IMR-90 (cell line): ENCODE data around the gene TMEM256. TPM values are rescaled to one million over a fixed set of nuclear protein-coding genes. Genes with fewer than 3 reads are reported as not detected.

ENCODE experiments used
- ATAC-seq: fragments of 200-7000 bp; cut with Tn5 transposase; 2 replicates; pipeline ENCODE4 v1.9.1; 2020; ENCODE audit warnings: low read depth, mild to moderate bottlenecking, moderate library complexity
- BruUV-seq: library from RNA; stranded (reverse); fragments of 400-500 nt; replicated peaks from 2 replicates; lab custom pipeline; 2021; lab: Mats Ljungman, UMichigan
- CTCF ChIA-PET: fragments of 300-600 bp; formaldehyde crosslinking; extraction: SDS; loops from one replicate; lab custom pipeline; 2021; ENCODE audit warnings: antibody characterized with exemption; lab: Yijun Ruan, JAX
- POLR2A ChIA-PET: fragments of 300-600 bp; sonication (Branson Sonifier 250); formaldehyde crosslinking; loops from one replicate; lab custom pipeline; 2022; ENCODE audit warnings: antibody characterized with exemption; ENCODE audit not compliant: unreplicated experiment; lab: Charles Lee
- DNase-seq: peaks from one replicate; pipeline ENCODE4 v3.0.0; 2013
- H2AFZ ChIP-seq: replicated peaks from 2 replicates; pipeline ENCODE3; 2013; ENCODE audit warnings: low read length, mild to moderate bottlenecking; ENCODE audit not compliant: poor library complexity
- H2AK5ac ChIP-seq: 2 replicates; pipeline ENCODE4 v1.6.1; 2013; ENCODE audit warnings: low read depth, low read length, inconsistent platforms
- H2AK9ac ChIP-seq: replicated peaks from 2 replicates; pipeline ENCODE3; 2013; ENCODE audit warnings: mild to moderate bottlenecking, low read depth, low read length, moderate library complexity; ENCODE audit not compliant: poor library complexity
- H2BK120ac ChIP-seq: 2 replicates; pipeline ENCODE4 v1.6.1; 2013; ENCODE audit warnings: low read depth, low read length, inconsistent platforms
- H2BK15ac ChIP-seq: 3 replicates; pipeline ENCODE4 v1.6.1; 2013; ENCODE audit warnings: low read depth, low read length, inconsistent platforms
- H2BK20ac ChIP-seq: 2 replicates; pipeline ENCODE4 v1.6.1; 2013; ENCODE audit warnings: low read depth, mild to moderate bottlenecking, inconsistent platforms, low read length, moderate library complexity
- H2BK5ac ChIP-seq: 2 replicates; pipeline ENCODE4 v1.6.1; 2013; ENCODE audit warnings: mild to moderate bottlenecking, low read depth, low read length, inconsistent platforms; ENCODE audit not compliant: poor library complexity, severe bottlenecking
- H3K14ac ChIP-seq: replicated peaks from 2 replicates; pipeline ENCODE4 v1.6.1; 2013; ENCODE audit warnings: low read depth, low read length, inconsistent platforms
- H3K18ac ChIP-seq: 2 replicates; pipeline ENCODE4 v1.6.1; 2013; ENCODE audit warnings: low read depth, low read length, control low read depth
- H3K23ac ChIP-seq: 2 replicates; pipeline ENCODE4 v1.6.1; 2013; ENCODE audit warnings: low read depth, low read length, inconsistent platforms
- H3K27ac ChIP-seq: 2 replicates; pipeline ENCODE4 v1.5.1; 2013; ENCODE audit warnings: mild to moderate bottlenecking, control low read depth, low read length; ENCODE audit not compliant: insufficient read depth
- H3K27me3 ChIP-seq: 2 replicates; pipeline ENCODE4 v1.6.1; 2013; ENCODE audit warnings: low read length; ENCODE audit not compliant: control insufficient read depth, insufficient read depth
- H3K36me3 ChIP-seq: 2 replicates; pipeline ENCODE4 v1.6.1; 2013; ENCODE audit warnings: low read length, mixed read lengths; ENCODE audit not compliant: control insufficient read depth, insufficient read depth
- H3K4ac ChIP-seq: 2 replicates; pipeline ENCODE4 v1.6.1; 2013; ENCODE audit warnings: low read depth, low read length, inconsistent platforms
- H3K4me1 ChIP-seq: 2 replicates; pipeline ENCODE4 v1.6.1; 2013; ENCODE audit warnings: low read length, mixed read lengths; ENCODE audit not compliant: control insufficient read depth, insufficient read depth
- H3K4me2 ChIP-seq: 2 replicates; pipeline ENCODE4 v1.6.1; 2013; ENCODE audit warnings: low read depth, mild to moderate bottlenecking, control low read depth, low read length, moderate library complexity
- H3K4me3 ChIP-seq: 2 replicates; pipeline ENCODE4 v1.5.1; 2013; ENCODE audit warnings: low read depth, mild to moderate bottlenecking, control low read depth, low read length, moderate library complexity; ENCODE audit not compliant: insufficient read depth
- H3K56ac ChIP-seq: 2 replicates; pipeline ENCODE4 v1.6.1; 2013; ENCODE audit warnings: low read length, inconsistent platforms; ENCODE audit not compliant: insufficient read depth; ENCODE audit errors: extremely low read depth
- H3K79me1 ChIP-seq, 2 experiments: 2 replicates each; pipeline ENCODE4 v1.6.1; 2013; ENCODE audit warnings: low read length in 2 of 2, inconsistent platforms in 1 of 2, low read depth in 1 of 2
- H3K9ac ChIP-seq: 2 replicates; pipeline ENCODE4 v1.6.1; 2013; ENCODE audit warnings: low read depth, low read length, control low read depth
- H3K9me1 ChIP-seq: 2 replicates; pipeline ENCODE4 v1.6.1; 2013; ENCODE audit warnings: low read length, inconsistent platforms; ENCODE audit not compliant: insufficient read depth
- H3K9me3 ChIP-seq: 2 replicates; pipeline ENCODE4 v1.6.1; 2013; ENCODE audit warnings: low read length; ENCODE audit not compliant: control insufficient read depth, insufficient read depth
- H4K20me1 ChIP-seq: 2 replicates; pipeline ENCODE4 v1.6.1; 2013; ENCODE audit warnings: low read length, inconsistent platforms; ENCODE audit not compliant: insufficient read depth
- H4K5ac ChIP-seq: 2 replicates; pipeline ENCODE4 v1.6.1; 2013; ENCODE audit warnings: mild to moderate bottlenecking, low read depth, low read length, control low read depth
- H4K8ac ChIP-seq, 2 experiments: 2 replicates each; pipeline ENCODE4 v1.6.1; 2013; ENCODE audit warnings: low read depth in 2 of 2, low read length in 2 of 2, control low read depth in 1 of 2, inconsistent platforms in 1 of 2
- H4K91ac ChIP-seq: 2 replicates; pipeline ENCODE4 v1.6.1; 2013; ENCODE audit warnings: low read depth, low read length, inconsistent platforms; ENCODE audit not compliant: insufficient read depth
- BHLHE40 ChIP-seq: fragments of 150-350 bp; IDR thresholded peaks from 2 replicates; pipeline ENCODE4 v1.6.1; 2016; ENCODE audit warnings: mild to moderate bottlenecking, low read depth, low read length
- CHD1 ChIP-seq: IDR thresholded peaks from 2 replicates; pipeline ENCODE4 v1.6.1; 2012; ENCODE audit warnings: low read depth, low read length, improper control_type of control experiment
- FOS ChIP-seq: fragments of 150-350 bp; IDR thresholded peaks from 2 replicates; pipeline ENCODE4 v1.6.1; 2016; ENCODE audit warnings: low read depth, low read length
- MAZ ChIP-seq: IDR thresholded peaks from 2 replicates; pipeline ENCODE4 v1.6.1; 2012; ENCODE audit warnings: low read depth, mild to moderate bottlenecking, low read length, improper control_type of control experiment, moderate library complexity, borderline replicate concordance
- MXI1 ChIP-seq: IDR thresholded peaks from 2 replicates; pipeline ENCODE4 v1.6.1; 2012; ENCODE audit warnings: low read depth, mild to moderate bottlenecking, low read length, moderate library complexity, borderline replicate concordance
- SMC3 ChIP-seq: fragments of 150-350 bp; IDR thresholded peaks from 2 replicates; pipeline ENCODE4 v1.6.1; 2016; ENCODE audit warnings: low read depth, mild to moderate bottlenecking, antibody characterized with exemption, low read length, moderate library complexity
- USF2 ChIP-seq: fragments of 150-350 bp; IDR thresholded peaks from 2 replicates; pipeline ENCODE4 v1.6.1; 2017; ENCODE audit warnings: mild to moderate bottlenecking, antibody characterized with exemption, low read length, low read depth
- WGBS, 2 experiments: methylation state at CpG; one replicate each; pipeline versions ENCODE4 v1.1.5 to v1.1.7; 2013; ENCODE audit warnings: missing lambda C conversion rate in 2 of 2; ENCODE audit not compliant: insufficient read length in 1 of 2; ENCODE audit errors: extremely low coverage in 2 of 2; 5-methylcytosine and 5-hydroxymethylcytosine counted together
- dilution Hi-C: fragments of 300-500 bp; cut with HindIII; formaldehyde crosslinking; loops from one replicate; pipeline ENCODE4 v1.14.3; 2018; ENCODE audit warnings: low sequenced_read_pairs; ENCODE audit not compliant: unreplicated experiment
- in situ Hi-C: fragments of 300-500 bp; cut with MboI; formaldehyde crosslinking; loops from 3 replicates; pipeline ENCODE4 v1.14.3; 2019; ENCODE audit warnings: low sequenced_read_pairs, inconsistent platforms, mixed read lengths
- intact Hi-C: fragments of 100-400 bp; cut with micrococcal nuclease; formaldehyde crosslinking; loops from 2 replicates; pipeline ENCODE4 v1.10.0; 2022
- polyA plus RNA-seq, 3 experiments: library from polyadenylated mRNA; depleted of rRNA; stranded (reverse); fragments of >200 nt; gene quantifications; 2 replicates each; pipeline ENCODE4 v1.2.3, GENCODE V29; 2012; ENCODE audit warnings: low replicate concordance in 1 of 3
- total RNA-seq: library from RNA; depleted of rRNA; stranded (reverse); fragments of >200 nt; gene quantifications from 2 replicates; pipeline ENCODE4 v1.2.3, GENCODE V29; 2012

Gene TMEM256
- total and polyA plus RNA-seq, 2 of the 4 experiments (the other 2 are of a cell fraction), result 38.4 to 174 TPM

GRCh38 chr17:7432296-7432695, 28.4 kb upstream of the TMEM256 start:
- in situ Hi-C loops, result no loop called here

More at GRCh38 chr17:7432296-7432695, 28.4 kb upstream of the TMEM256 start:
- dilution Hi-C loops, result no loop called here
- no peak overlapping the region for H2AFZ ChIP-seq
- no peak overlapping the region for H4K91ac ChIP-seq
- H2BK20ac ChIP-seq, result no peak overlapping the region
- H4K20me1 ChIP-seq, result no peaks in the 10 kb centered on the region; the same call in 1 of the 2 replicates
- no peak overlapping the region for H2AK5ac ChIP-seq
- ChIA-PET POLR2A (no interaction called here), CTCF (no interaction called here)
- intact Hi-C loops, result no loop called here
- no peak overlapping the region for H3K27ac ChIP-seq
- no TSS peak for BruUV-seq
- no peak overlapping the region for H3K4me3 ChIP-seq
- no peaks in the 10 kb centered on the region for H3K36me3 ChIP-seq
- H3K27me3 ChIP-seq, result no peaks in the 10 kb centered on the region; the same call in 1 of the 2 replicates
- no peak overlapping the region for H2AK9ac ChIP-seq
- H2BK15ac ChIP-seq, result no peak overlapping the region
- TF ChIP-seq MXI1 (no peak), FOS (no peak), SMC3 (no peak), USF2 (no peak), MAZ (no peak), BHLHE40 (no peak), CHD1 (no peak)
- no peak overlapping the region for H3K56ac ChIP-seq
- H3K9me3 ChIP-seq, result no peaks in the 10 kb centered on the region
- WGBS, 2 experiments, result 90% methylated on average over 7 of the region's 11 CpGs; no CpG with 5 or more reads in 1 of the 2 experiments
- no peak overlapping the region for H3K23ac ChIP-seq
- no peak overlapping the region for H3K4me2 ChIP-seq
- no peak overlapping the region for H2BK120ac ChIP-seq
- ATAC-seq (no peak), DNase-seq (no peak)
- H3K4me1 ChIP-seq, result no peaks in the 10 kb centered on the region
- no peak overlapping the region for H4K5ac ChIP-seq
- no peak overlapping the region for H2BK5ac ChIP-seq
- H3K4ac ChIP-seq, result no peak overlapping the region
- no peak overlapping the region for H3K9ac ChIP-seq
- H4K8ac ChIP-seq, result no peak overlapping the region
- peaks cover 0 to 2% of the 10 kb centered on the region in 2 experiments; a peak in 1 of 4 replicates for H3K79me1 ChIP-seq
- H3K14ac ChIP-seq, result no peak overlapping the region
- H3K9me1 ChIP-seq, result no peaks in the 10 kb centered on the region
- no peak overlapping the region for H3K18ac ChIP-seq
